Neutrophil (primary cell): ENCODE data around the gene CCL27.

Experiments
- H3K27ac ChIP-seq: fragments of 200-600 bp; sonication (generic); 2 replicates; pipeline ENCODE4 v1.5.1; 2016; ENCODE audit warnings: mild to moderate bottlenecking, moderate library complexity
- H3K27me3 ChIP-seq: fragments of 200-600 bp; sonication (generic); 2 replicates; pipeline ENCODE4 v1.6.0; 2016; ENCODE audit warnings: mild to moderate bottlenecking
- H3K36me3 ChIP-seq: fragments of 200-600 bp; sonication (generic); 2 replicates; pipeline ENCODE4 v1.5.1; 2017
- H3K4me1 ChIP-seq, 2 experiments: fragments of 200-600 bp in 1 of 2; sonication (generic) in 1 of 2; 1 replicate in 1 of 2; 2 replicates in 1 of 2; pipeline versions ENCODE4 v1.5.1 to v1.6.1; 2013 to 2016; ENCODE audit warnings: low read depth in 1 of 2, low read length in 1 of 2, mild to moderate bottlenecking in 1 of 2, moderate library complexity in 1 of 2; ENCODE audit not compliant: control insufficient read depth in 1 of 2, insufficient read depth in 1 of 2
- H3K4me3 ChIP-seq, 2 experiments: fragments of 200-600 bp in 1 of 2; sonication (generic) in 1 of 2; 1 replicate in 1 of 2; 2 replicates in 1 of 2; pipeline ENCODE4 v1.5.1; 2013 to 2016; ENCODE audit warnings: low read depth in 1 of 2, low read length in 1 of 2, mild to moderate bottlenecking in 1 of 2, moderate library complexity in 1 of 2
- H3K9me3 ChIP-seq: fragments of 200-600 bp; sonication (generic); 2 replicates; pipeline ENCODE4 v1.5.1; 2016
- TF ChIP-seq, protein P1 (sequence below): fragments of 200-600 bp; sonication (generic); IDR thresholded peaks from 2 replicates; pipeline ENCODE4 v1.5.1; 2016; ENCODE audit warnings: antibody characterized with exemption

CCL27 gene

DNA sequence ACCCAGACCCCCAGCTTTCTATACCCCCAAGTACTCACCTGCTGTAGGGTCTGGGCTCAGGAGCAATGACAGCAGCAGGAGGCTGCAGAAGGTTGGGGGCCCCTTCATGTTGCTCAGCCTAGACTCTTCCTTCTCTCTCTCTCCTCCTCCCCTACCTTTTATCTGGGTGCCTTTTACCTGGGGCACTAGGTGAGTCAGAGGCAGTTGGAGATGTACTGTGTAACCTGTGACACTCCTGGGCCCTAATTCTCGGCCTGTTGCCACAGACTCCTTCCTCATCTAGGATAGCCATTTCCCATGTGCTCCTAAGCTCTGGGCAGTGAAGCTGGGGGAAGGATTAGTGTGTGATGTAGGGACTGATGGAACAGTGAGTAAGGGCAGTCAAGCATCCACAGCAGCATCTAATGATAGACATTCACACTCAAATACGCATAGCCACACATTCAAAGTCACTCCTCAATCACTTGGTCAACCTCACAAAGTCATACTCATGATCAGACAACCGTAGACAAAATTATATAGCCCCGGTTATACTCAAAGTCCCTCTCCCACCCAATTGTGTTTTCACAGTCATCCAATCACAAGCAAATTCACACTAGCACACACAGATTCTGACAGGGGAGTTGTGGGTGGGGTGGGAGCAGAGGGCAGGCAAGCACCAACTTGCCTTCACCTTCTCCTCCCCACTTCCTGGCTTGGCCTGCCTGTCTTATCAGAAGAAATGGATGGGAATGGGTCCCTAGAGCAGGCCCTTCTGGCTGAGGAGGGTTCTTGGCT, at the start of gene CCL27:
Gene CCL27, minus strand, starts transcription at position 132 of the 777 bp plus-strand sequence. Its CDS starts 24 bp downstream, at position 108.
- TF ChIP-seq, protein P1, sequence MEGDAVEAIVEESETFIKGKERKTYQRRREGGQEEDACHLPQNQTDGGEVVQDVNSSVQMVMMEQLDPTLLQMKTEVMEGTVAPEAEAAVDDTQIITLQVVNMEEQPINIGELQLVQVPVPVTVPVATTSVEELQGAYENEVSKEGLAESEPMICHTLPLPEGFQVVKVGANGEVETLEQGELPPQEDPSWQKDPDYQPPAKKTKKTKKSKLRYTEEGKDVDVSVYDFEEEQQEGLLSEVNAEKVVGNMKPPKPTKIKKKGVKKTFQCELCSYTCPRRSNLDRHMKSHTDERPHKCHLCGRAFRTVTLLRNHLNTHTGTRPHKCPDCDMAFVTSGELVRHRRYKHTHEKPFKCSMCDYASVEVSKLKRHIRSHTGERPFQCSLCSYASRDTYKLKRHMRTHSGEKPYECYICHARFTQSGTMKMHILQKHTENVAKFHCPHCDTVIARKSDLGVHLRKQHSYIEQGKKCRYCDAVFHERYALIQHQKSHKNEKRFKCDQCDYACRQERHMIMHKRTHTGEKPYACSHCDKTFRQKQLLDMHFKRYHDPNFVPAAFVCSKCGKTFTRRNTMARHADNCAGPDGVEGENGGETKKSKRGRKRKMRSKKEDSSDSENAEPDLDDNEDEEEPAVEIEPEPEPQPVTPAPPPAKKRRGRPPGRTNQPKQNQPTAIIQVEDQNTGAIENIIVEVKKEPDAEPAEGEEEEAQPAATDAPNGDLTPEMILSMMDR, result no peak
- Histone ChIP-seq H3K4me1 (peaks cover 13 to 14% of the 10 kb centered on the region in 2 experiments), H3K9me3 (no peaks in the 10 kb centered on the region), H3K36me3 (peaks cover 6% of the 10 kb centered on the region), H3K27me3 (no peaks in the 10 kb centered on the region), H3K27ac (no peak within 1 kb of the TSS), H3K4me3 (no peak within 1 kb of the TSS)

- H3K27me3 ChIP-seq, result peaks cover 47% of the 10 kb centered on the region
- no peaks in the 10 kb centered on the region for H3K4me1 ChIP-seq
- TF ChIP-seq, protein P1, result no peak
- no peaks in the 10 kb centered on the region for H3K36me3 ChIP-seq
- H3K4me3 ChIP-seq, result no peak overlapping the region
- no peak overlapping the region for H3K27ac ChIP-seq
- no peaks in the 10 kb centered on the region for H3K9me3 ChIP-seq
Observed at GRCh38 chr9:34712140-34712539, 49.7 kb upstream of the CCL27 start.

DNA sequence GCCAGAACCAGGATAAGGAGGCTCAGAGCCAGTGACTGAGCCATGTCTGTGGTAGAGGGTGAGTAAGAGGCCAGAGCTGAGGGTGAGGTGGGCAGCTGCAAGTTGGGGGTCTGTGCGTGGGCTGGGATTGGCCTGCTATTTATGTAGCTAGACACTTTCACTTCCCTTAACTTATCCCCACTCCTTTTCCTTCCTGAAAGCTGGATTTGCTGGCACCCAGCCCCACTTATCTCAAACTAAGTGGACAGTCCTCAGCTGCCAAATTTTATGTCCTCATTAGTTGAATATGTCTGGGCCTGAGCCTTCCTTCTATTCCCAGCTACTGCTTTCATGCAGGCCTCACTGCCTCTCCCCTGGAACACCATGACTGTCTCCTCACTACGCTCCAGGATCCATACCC, 47.6 kb upstream of the CCL27 start, which contains the start of gene CCL21:
Gene CCL21, minus strand, starts transcription at position 114 of the 400 bp plus-strand sequence. Its CDS starts 70 bp downstream, at position 44.
- no peaks in the 10 kb centered on the region for H3K36me3 ChIP-seq
- H3K27me3 ChIP-seq, result peaks cover 30% of the 10 kb centered on the region
- no peak within 1 kb of the TSS for H3K4me3 ChIP-seq
- H3K4me1 ChIP-seq, result no peaks in the 10 kb centered on the region
- no peaks in the 10 kb centered on the region for H3K9me3 ChIP-seq
- no peak within 1 kb of the TSS for H3K27ac ChIP-seq
- TF ChIP-seq, protein P1, result no peak

DNA sequence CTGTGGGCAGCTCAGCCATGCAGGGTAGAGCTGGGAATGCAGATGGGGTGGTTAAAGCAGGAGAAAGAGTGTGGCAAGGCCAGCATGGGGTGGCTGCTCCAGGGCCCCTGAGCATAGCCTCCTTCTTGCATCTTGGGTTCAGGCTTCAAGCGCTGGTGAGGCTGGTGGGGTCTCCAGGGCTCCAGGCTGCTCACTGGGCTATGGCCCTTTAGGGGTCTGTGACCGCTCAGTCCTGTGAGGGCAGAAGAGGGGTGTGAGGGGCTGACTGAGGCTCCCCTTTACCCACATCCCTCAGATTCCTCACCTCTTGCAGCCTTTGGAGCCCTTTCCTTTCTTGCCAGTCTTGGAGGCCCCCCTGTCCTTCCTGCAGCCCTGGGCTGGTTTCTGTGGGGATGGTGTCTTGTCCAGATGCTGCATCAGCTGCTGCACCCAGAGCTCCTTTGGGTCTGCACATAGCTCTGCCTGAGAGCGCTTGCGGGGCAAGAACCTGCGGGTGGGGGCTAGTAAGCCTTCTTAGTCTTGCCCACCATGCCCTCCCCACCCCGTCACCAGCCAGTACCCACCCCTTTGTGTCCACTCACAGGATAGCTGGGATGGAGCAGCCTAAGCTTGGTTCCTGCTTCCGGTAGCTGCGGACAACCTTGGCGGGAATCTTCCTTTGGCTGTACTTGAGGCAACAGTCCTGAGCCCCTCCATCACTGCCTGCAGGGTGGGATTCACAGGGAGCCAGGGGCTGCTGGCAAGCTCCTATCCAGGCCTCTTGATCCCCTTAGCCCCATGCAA, 46.9 kb upstream of the CCL27 start:
- H3K4me3 ChIP-seq, result no peak overlapping the region
- H3K36me3 ChIP-seq, result no peaks in the 10 kb centered on the region
- no peaks in the 10 kb centered on the region for H3K4me1 ChIP-seq
- H3K9me3 ChIP-seq, result no peaks in the 10 kb centered on the region
- TF ChIP-seq, protein P1, result no peak
- no peak overlapping the region for H3K27ac ChIP-seq
- H3K27me3 ChIP-seq, result peaks cover 24% of the 10 kb centered on the region

GRCh38 chr9:34707130-34707529, 44.7 kb upstream of the CCL27 start:
- TF ChIP-seq, protein P1, result no peak
- Histone ChIP-seq H3K9me3 (no peaks in the 10 kb centered on the region), H3K4me1 (peaks cover 0 to under 1% of the 10 kb centered on the region in 2 experiments), H3K4me3 (no peak overlapping the region), H3K27ac (no peak overlapping the region), H3K36me3 (no peaks in the 10 kb centered on the region), H3K27me3 (peaks cover 4% of the 10 kb centered on the region)
